H9 (cell line): ENCODE results near the gene SERPINB10. TPM values are rescaled to one million over a fixed set of nuclear protein-coding genes. Genes with fewer than 3 reads are reported as not detected.

Experiments
- DNase-seq: peaks from one replicate; pipeline ENCODE4 v3.0.0-alpha.2; 2017
- H2AFZ ChIP-seq: one replicate; pipeline ENCODE4 v1.6.1; 2013; ENCODE audit warnings: mild to moderate bottlenecking, low read length, control low read depth, moderate library complexity
- H2AK5ac ChIP-seq: 2 replicates; pipeline ENCODE4 v1.6.1; 2013; ENCODE audit warnings: low read length, control low read depth, mixed read lengths; ENCODE audit not compliant: insufficient read length
- H2BK120ac ChIP-seq: one replicate; pipeline ENCODE4 v1.6.1; 2013; ENCODE audit warnings: low read depth, mild to moderate bottlenecking, low read length, control low read depth, inconsistent platforms; ENCODE audit not compliant: poor library complexity, severe bottlenecking
- H2BK12ac ChIP-seq: 2 replicates; pipeline ENCODE4 v1.6.1; 2013; ENCODE audit warnings: low read length, control low read depth, mixed read lengths, low read depth; ENCODE audit not compliant: insufficient read length
- H2BK15ac ChIP-seq: 2 replicates; pipeline ENCODE4 v1.6.1; 2013; ENCODE audit warnings: low read depth, low read length, control low read depth
- H2BK20ac ChIP-seq: one replicate; pipeline ENCODE4 v1.6.1; 2013; ENCODE audit warnings: low read depth, mild to moderate bottlenecking, low read length, control low read depth, inconsistent platforms; ENCODE audit not compliant: poor library complexity, severe bottlenecking
- H2BK5ac ChIP-seq: 2 replicates; pipeline ENCODE4 v1.6.1; 2013; ENCODE audit warnings: low read length, control low read depth, mixed read lengths; ENCODE audit not compliant: insufficient read length
- H3K14ac ChIP-seq: 2 replicates; pipeline ENCODE4 v1.6.1; 2013; ENCODE audit warnings: low read length, control low read depth; ENCODE audit not compliant: insufficient read depth
- H3K18ac ChIP-seq: 2 replicates; pipeline ENCODE4 v1.6.1; 2013; ENCODE audit warnings: low read depth, mild to moderate bottlenecking, mixed read lengths, low read length, control low read depth; ENCODE audit not compliant: insufficient read length
- H3K23ac ChIP-seq: 2 replicates; pipeline ENCODE4 v1.6.1; 2013; ENCODE audit warnings: low read length, control low read depth, mixed read lengths, low read depth; ENCODE audit not compliant: insufficient read length
- H3K23me2 ChIP-seq: 2 replicates; pipeline ENCODE4 v1.6.1; 2013; ENCODE audit warnings: low read depth, mild to moderate bottlenecking, mixed read lengths, low read length, control low read depth; ENCODE audit not compliant: insufficient read length, poor library complexity, severe bottlenecking
- H3K27ac ChIP-seq: 2 replicates; pipeline ENCODE4 v1.5.1; 2013; ENCODE audit warnings: low read length, control low read depth, mixed read lengths, low read depth; ENCODE audit not compliant: insufficient read length
- H3K27me3 ChIP-seq: 2 replicates; pipeline ENCODE4 v1.6.1; 2013; ENCODE audit warnings: low read length, control low read depth, inconsistent platforms; ENCODE audit not compliant: insufficient read depth
- H3K4ac ChIP-seq: 2 replicates; pipeline ENCODE4 v1.6.1; 2013; ENCODE audit warnings: low read depth, mild to moderate bottlenecking, control low read depth, inconsistent platforms, low read length, moderate library complexity
- H3K4me1 ChIP-seq: 2 replicates; pipeline ENCODE4 v1.6.1; 2013; ENCODE audit warnings: low read length, control low read depth, inconsistent platforms; ENCODE audit not compliant: insufficient read depth
- H3K4me2 ChIP-seq: 2 replicates; pipeline ENCODE4 v1.6.1; 2013; ENCODE audit warnings: low read length, control low read depth, mixed read lengths; ENCODE audit not compliant: insufficient read length, insufficient read depth
- H3K56ac ChIP-seq: 2 replicates; pipeline ENCODE4 v1.6.1; 2013; ENCODE audit warnings: low read depth, mild to moderate bottlenecking, mixed read lengths, low read length, control low read depth; ENCODE audit not compliant: insufficient read length
- H3K79me1 ChIP-seq: 2 replicates; pipeline ENCODE4 v1.6.1; 2013; ENCODE audit warnings: low read depth, mild to moderate bottlenecking, moderate library complexity, low read length, control low read depth, inconsistent platforms; ENCODE audit not compliant: insufficient read depth, poor library complexity, severe bottlenecking
- H3K79me2 ChIP-seq: 2 replicates; pipeline ENCODE4 v1.6.1; 2013; ENCODE audit warnings: low read length, control low read depth, inconsistent platforms; ENCODE audit not compliant: insufficient read depth
- H3K9ac ChIP-seq: 2 replicates; pipeline ENCODE4 v1.6.1; 2013; ENCODE audit warnings: low read length, control low read depth, mixed read lengths; ENCODE audit not compliant: insufficient read length; ENCODE audit errors: extremely low read depth
- H3K9me3 ChIP-seq: one replicate; pipeline ENCODE4 v1.6.1; 2013; ENCODE audit warnings: low read depth, low read length, inconsistent platforms; ENCODE audit not compliant: control insufficient read depth
- H3T11ph ChIP-seq: one replicate; pipeline ENCODE4 v1.6.1; 2013; ENCODE audit warnings: mild to moderate bottlenecking, low read length, control low read depth, inconsistent platforms
- H4K20me1 ChIP-seq: one replicate; pipeline ENCODE4 v1.6.1; 2013; ENCODE audit not compliant: control insufficient read depth, insufficient read length, insufficient read depth
- H4K5ac ChIP-seq: 2 replicates; pipeline ENCODE4 v1.6.1; 2013; ENCODE audit warnings: low read depth, mild to moderate bottlenecking, mixed read lengths, low read length, control low read depth; ENCODE audit not compliant: insufficient read length
- H4K8ac ChIP-seq: replicated peaks from 2 replicates; pipeline ENCODE4 v1.6.1; 2013; ENCODE audit warnings: low read length, control low read depth, mixed read lengths, low read depth; ENCODE audit not compliant: insufficient read length
- H4K91ac ChIP-seq: 2 replicates; pipeline ENCODE4 v1.6.1; 2013; ENCODE audit warnings: low read depth, mild to moderate bottlenecking, moderate library complexity, mixed read lengths, low read length, control low read depth; ENCODE audit not compliant: insufficient read length
- H3K27ac Mint-ChIP-seq, 3 experiments: 2 replicates in 2 of 3; 3 replicates in 1 of 3; pipeline ENCODE4 v1.8.0; 2020 to 2021; ENCODE audit warnings: mixed read lengths in 3 of 3, mild to moderate bottlenecking in 1 of 3, moderate library complexity in 1 of 3
- H3K27me3 Mint-ChIP-seq: 2 replicates; pipeline ENCODE4 v1.8.0; 2021; ENCODE audit warnings: low read depth, mild to moderate bottlenecking, moderate library complexity, mixed read lengths
- H3K36me3 Mint-ChIP-seq, 3 experiments: 2 replicates in 2 of 3; 3 replicates in 1 of 3; pipeline ENCODE4 v1.8.0; 2020 to 2021; ENCODE audit warnings: low read depth in 3 of 3, mixed read lengths in 3 of 3; ENCODE audit not compliant: insufficient read depth in 1 of 3
- H3K4me1 Mint-ChIP-seq, 2 experiments: 2 replicates each; pipeline ENCODE4 v1.8.0; 2020; ENCODE audit warnings: mixed read lengths in 2 of 2
- H3K4me3 Mint-ChIP-seq, 2 experiments: 2 replicates in 1 of 2; 3 replicates in 1 of 2; pipeline ENCODE4 v1.8.0; 2020 to 2021; ENCODE audit warnings: mild to moderate bottlenecking in 2 of 2, mixed read lengths in 2 of 2, moderate library complexity in 1 of 2
- H3K9me3 Mint-ChIP-seq, 2 experiments: 2 replicates in 1 of 2; 3 replicates in 1 of 2; pipeline ENCODE4 v1.8.0; 2020; ENCODE audit warnings: mild to moderate bottlenecking in 2 of 2, mixed read lengths in 2 of 2, moderate library complexity in 1 of 2
- CTCF ChIP-seq: fragments of 200-600 bp; sonication (generic); conservative IDR thresholded peaks from 3 replicates; pipeline ENCODE4 v1.8.0; 2021; ENCODE audit warnings: antibody characterized with exemption, mild to moderate bottlenecking
- WGBS: extraction: QIAGEN DNeasy Blood & Tissue Kit; methylation state at CpG from one replicate; pipeline ENCODE4 v1.1.7; 2013; ENCODE audit warnings: missing lambda C conversion rate, low lambda C conversion rate, mixed read lengths; ENCODE audit not compliant: insufficient read length; ENCODE audit errors: extremely low coverage; 5-methylcytosine and 5-hydroxymethylcytosine counted together
- total RNA-seq: library from RNA; stranded (reverse); gene quantifications from 2 replicates; pipeline ENCODE4 v1.2.1, GENCODE V29; 2021

The SERPINB10 gene
- total RNA-seq, 1 experiment from 2014 or later, result not detected

DNA sequence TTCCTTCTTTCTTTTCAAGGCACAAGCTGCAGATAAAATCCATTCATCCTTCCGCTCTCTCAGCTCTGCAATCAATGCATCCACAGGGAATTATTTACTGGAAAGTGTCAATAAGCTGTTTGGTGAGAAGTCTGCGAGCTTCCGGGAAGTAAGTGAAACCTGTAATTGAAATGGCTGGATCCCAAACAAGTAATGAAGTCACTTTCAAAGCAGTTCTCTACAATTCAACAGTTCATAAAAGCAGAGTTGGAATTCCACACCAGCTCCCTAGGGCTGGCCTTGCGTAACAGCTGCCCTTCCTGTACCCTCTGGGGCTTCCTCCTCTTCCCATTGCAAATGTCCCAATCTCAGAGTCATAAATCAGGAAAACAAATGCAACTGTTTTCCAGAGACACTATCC is 10.7 kb upstream of the SERPINB10 start:
- Histone ChIP-seq H3K9me3 (no peaks in the 10 kb centered on the region), H3K23ac (no peak overlapping the region), H3K79me2 (no peaks in the 10 kb centered on the region), H2AK5ac (no peak overlapping the region), H3T11ph (no peak overlapping the region), H3K27me3 (no peaks in the 10 kb centered on the region), H4K5ac (no peak overlapping the region), H2AFZ (no peak overlapping the region), H3K23me2 (no peaks in the 10 kb centered on the region), H3K9ac (no peak overlapping the region), H4K20me1 (no peaks in the 10 kb centered on the region), H3K56ac (no peak overlapping the region), H4K8ac (no peak overlapping the region), H3K14ac (no peak overlapping the region), H2BK20ac (no peak overlapping the region), H3K27ac (no peak overlapping the region), H3K79me1 (no peaks in the 10 kb centered on the region), H2BK12ac (no peak overlapping the region), H3K18ac (no peak overlapping the region), H3K4ac (no peak overlapping the region), H2BK120ac (no peak overlapping the region), H2BK5ac (no peak overlapping the region), H3K4me1 (no peaks in the 10 kb centered on the region), H4K91ac (no peak overlapping the region), H3K4me2 (no peak overlapping the region), H2BK15ac (no peak overlapping the region)
- Mint-ChIP-seq H3K4me3 (no peak overlapping the region), H3K27ac (no peak overlapping the region), H3K4me1 (no peaks in the 10 kb centered on the region), H3K36me3 (no peaks in the 10 kb centered on the region; a peak in 1 of 7 replicates), H3K27me3 (no peaks in the 10 kb centered on the region; the same call in 1 of the 2 replicates), H3K9me3 (peaks cover 0 to 3% of the 10 kb centered on the region in 2 experiments; a peak in 1 of 5 replicates)
- DNase-seq, result no peak
- no CpG with 5 or more reads among the region's 4 CpGs for WGBS
- no peak for TF ChIP-seq CTCF
